SU-DHL-6 (cell line): ENCODE measurements around the gene EYS.

Experiments used
- CTCF ChIP-seq: fragments of 200-600 bp; sonication (generic); IDR thresholded peaks from one replicate; pipeline ENCODE4 v1.5.1; 2017; ENCODE audit warnings: antibody characterized with exemption, mild to moderate bottlenecking, low read length, moderate library complexity; ENCODE audit not compliant: insufficient read depth, poor library complexity, severe bottlenecking
- EZH2phosphoT487 ChIP-seq: fragments of 200-600 bp; sonication (generic), shearing (Covaris generic); conservative IDR thresholded peaks from 2 replicates; pipeline ENCODE4 v1.6.1; 2018; ENCODE audit warnings: mild to moderate bottlenecking, antibody characterized with exemption, low read length, moderate library complexity, mixed read lengths

GRCh38 chr6:63816982-63817436 is 1890.0 kb downstream of the EYS start:
- TF ChIP-seq CTCF (no peak), EZH2phosphoT487 (no peak)
